NCI-H460 (cell line): ENCODE results near the gene VAV2. TPM values are rescaled to one million over a fixed set of nuclear protein-coding genes. Genes with fewer than 3 reads are reported as not detected.

Experiments used
- DNase-seq: peaks from one replicate; pipeline ENCODE4 v3.0.0-alpha.2; 2016; ENCODE audit warnings: low read depth; ENCODE audit errors: extremely low read depth
- polyA plus RNA-seq: library from polyadenylated mRNA; depleted of rRNA; stranded (reverse); fragments of >200 nt; gene quantifications from 2 replicates; pipeline ENCODE4 v1.2.3, GENCODE V29; 2014; cell fraction: nucleus; rRNA removed
- total RNA-seq: library from RNA; depleted of rRNA; stranded (reverse); fragments of >200 nt; shearing (Covaris generic); gene quantifications from 2 replicates; pipeline ENCODE4 v1.2.3, GENCODE V29; 2014; rRNA removed

Gene VAV2, protein sequence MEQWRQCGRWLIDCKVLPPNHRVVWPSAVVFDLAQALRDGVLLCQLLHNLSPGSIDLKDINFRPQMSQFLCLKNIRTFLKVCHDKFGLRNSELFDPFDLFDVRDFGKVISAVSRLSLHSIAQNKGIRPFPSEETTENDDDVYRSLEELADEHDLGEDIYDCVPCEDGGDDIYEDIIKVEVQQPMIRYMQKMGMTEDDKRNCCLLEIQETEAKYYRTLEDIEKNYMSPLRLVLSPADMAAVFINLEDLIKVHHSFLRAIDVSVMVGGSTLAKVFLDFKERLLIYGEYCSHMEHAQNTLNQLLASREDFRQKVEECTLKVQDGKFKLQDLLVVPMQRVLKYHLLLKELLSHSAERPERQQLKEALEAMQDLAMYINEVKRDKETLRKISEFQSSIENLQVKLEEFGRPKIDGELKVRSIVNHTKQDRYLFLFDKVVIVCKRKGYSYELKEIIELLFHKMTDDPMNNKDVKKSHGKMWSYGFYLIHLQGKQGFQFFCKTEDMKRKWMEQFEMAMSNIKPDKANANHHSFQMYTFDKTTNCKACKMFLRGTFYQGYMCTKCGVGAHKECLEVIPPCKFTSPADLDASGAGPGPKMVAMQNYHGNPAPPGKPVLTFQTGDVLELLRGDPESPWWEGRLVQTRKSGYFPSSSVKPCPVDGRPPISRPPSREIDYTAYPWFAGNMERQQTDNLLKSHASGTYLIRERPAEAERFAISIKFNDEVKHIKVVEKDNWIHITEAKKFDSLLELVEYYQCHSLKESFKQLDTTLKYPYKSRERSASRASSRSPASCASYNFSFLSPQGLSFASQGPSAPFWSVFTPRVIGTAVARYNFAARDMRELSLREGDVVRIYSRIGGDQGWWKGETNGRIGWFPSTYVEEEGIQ
- 6.0 and 6.6 TPM in 2 replicates for total RNA-seq
- polyA plus RNA-seq = 21.2 and 23.0 TPM in 2 replicates

DNA sequence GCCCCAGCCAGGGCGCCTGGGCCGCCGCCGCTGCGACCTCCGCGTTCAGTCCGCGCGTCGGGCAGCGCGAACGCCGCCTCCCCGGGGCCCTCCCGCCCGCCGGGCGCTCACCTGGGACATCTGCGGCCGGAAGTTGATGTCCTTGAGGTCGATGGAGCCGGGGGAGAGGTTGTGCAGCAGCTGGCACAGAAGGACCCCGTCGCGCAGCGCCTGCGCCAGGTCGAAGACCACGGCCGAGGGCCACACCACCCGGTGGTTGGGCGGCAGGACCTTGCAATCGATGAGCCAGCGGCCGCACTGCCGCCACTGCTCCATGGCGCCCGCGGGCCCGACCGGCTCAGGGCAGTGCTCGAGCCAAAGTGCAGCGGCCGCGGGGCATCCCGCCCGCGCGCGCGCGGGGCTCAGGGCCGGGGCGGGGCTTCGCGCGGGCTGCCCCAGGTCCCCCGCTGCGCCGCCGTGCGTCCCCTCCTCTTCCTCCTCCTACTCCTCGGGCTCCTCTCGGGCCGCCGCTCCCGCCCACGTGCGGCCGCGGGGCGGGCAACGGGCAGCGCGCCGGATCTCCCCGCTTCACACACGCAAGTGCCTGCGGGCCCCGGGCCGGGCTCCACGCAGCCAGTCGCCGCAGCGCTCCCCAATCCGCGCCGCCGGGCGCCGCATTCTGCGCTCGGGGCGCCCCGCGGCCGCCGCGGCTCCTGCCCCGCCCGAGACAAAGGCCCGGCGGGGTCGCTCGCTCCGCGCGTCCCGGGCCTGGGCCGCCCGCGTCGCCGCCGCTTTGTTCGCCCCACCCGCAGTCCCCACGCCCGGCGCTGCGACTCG, at the start of gene VAV2:
Gene VAV2, minus strand, starts transcription at position 361 of the 816 bp plus-strand sequence. Its CDS starts 46 bp downstream, at position 315.
- peak; percentile 45 for DNase-seq

DNA sequence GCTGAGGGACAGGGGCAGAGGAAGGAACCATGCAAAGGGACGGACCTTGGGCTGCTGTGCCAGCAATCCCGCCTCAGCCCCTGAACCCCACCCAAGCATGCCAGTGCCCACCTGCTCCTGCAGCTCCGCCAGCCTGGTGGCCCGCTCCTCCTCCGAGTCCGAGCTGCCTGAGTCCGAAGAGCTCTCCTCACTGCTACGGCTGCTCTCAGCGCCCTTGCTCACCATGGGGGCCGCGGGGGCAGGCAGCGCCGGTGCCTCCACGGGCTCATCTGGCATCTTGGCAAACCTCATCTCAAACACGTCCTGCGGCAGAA, 49.5 kb upstream of the VAV2 start:
- no peak for DNase-seq

DNA sequence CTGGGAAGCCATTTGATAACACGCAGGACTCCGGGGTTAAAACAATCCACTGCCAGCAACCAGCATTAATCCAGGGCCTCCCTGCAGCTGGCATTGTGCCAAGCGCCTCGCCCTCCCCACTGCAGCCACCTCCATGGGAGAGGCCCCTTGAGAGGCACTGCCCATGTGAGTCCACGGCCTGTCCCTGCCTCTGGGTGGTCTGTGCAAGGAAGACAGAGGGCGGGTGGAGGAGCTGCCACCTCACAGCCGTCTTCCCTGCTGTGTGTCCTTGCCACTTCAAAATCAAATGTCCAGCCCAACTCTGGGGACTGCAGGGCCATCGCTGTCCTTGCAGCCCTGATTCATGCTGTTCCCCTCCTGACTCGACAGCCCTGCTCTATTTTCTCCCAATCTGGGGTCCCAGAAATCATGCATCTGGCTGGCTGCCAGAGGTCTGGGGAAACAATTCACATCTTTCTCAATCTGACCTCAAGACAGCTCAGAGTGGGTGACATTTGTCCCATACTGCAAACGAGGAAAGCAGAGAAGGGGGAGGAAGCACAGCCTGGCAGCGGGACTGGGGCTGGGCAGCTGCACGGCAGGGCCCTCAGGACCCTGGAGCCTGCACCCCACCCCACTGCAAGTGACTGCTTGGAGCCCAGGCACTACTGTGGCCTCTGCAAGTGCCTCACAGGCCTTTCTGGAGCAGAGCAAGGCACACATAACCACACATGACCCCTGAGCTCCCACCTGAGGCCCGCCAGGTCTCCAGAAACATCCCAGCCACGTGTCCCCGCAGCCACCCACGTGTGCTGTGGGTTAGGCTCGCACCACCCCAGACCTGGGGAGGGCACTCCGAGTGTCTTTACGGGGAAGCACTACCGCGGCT, 48.9 kb upstream of the VAV2 start:
- no peak for DNase-seq

DNA sequence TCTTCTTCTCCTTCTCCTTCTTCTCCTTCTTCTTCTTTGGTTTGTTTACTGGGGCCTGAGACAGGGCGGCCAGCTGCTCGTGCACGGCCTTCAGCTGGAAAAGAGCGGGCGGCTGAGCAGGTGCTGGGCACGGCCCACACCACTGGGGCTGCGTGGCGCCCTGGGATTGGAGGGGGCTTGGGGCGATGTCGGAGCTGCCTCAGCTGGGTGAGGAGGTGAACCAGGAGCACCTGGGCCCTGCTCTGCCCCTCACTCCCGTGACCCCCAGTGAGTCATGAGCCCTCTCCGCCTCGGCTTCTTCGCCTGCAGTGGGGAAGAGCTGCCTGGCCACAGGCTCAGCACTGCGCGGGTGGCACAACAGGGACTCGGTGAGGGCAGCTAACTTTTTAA, 48.0 kb upstream of the VAV2 start:
- DNase-seq = no peak

DNA sequence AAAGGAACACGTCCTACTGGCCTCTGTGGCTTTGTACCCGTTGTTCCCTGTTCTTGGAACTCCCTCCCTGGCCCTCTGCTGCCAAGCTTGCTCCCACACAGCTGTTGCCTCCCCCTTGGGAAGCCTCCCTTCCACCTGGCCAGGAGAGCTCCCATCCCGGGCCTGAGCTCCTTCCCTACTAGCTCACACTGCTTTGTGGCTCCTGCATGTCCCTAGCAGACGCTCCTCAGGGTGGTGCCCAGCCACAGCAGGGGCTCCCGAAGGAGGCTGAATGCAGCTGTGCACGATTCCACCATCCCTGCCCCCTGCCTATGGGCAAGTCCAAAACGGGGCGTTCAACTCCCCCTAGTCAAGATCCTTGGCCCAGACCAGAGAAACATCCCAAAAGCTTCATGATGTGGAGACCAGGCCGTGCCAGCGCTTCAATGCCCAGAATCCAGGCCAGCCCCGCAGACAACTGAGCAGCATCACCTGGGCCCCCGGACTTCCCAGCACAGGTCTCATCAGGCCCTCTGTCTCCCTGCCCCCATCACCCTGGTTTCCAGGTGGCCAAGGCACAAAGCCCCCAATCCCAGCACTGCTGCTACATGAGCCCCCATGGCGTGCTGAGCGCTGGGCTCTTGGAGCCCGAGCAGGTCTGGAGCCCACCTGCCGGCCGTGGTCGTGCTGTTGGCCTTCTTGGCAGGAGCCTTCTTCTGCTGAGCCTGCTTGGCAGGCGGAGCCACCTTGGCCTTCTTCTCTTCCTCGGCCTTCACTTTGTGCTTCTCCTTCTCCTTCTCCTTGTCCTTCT, 47.5 kb upstream of the VAV2 start:
- no peak for DNase-seq

DNA sequence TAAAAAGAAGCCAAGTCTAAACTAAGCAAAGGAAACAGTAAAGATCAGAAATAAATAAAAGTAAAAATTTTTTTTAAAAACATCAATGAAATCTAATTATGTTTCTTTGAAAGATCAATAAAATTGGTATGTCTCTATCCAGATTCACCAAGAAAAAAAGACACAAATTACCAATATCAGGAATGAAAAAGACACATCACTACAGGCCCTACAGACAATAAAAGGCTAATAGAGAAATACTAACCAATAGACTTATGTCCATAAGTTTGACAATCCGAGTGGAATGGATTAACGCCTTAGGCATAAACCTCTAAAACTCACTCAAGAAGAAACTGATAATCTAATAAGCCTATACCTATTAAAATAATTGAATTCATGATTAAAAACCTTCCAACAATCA, 45.5 kb upstream of the VAV2 start:
- no peak for DNase-seq

DNA sequence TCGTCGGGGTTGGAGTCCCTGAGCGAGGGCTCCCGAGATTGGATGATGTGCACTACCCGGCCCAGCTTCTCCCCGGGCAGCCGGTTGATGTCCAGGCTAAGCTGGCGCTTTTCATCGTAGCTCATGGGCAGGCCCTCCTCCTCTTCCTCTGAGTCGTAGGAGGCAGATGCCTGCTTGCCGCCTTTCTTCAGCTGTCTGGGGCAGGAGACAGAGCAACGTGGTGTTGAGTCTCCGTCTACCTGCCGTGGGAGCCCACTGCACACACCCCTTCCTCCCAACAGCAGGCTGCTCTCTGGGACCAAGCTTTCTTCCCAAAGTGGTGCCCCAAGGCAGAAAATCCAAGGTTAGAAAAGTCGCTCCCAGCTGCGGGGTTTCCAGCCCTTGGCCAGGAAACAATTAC, 44.0 kb upstream of the VAV2 start:
- DNase-seq = no peak

DNA sequence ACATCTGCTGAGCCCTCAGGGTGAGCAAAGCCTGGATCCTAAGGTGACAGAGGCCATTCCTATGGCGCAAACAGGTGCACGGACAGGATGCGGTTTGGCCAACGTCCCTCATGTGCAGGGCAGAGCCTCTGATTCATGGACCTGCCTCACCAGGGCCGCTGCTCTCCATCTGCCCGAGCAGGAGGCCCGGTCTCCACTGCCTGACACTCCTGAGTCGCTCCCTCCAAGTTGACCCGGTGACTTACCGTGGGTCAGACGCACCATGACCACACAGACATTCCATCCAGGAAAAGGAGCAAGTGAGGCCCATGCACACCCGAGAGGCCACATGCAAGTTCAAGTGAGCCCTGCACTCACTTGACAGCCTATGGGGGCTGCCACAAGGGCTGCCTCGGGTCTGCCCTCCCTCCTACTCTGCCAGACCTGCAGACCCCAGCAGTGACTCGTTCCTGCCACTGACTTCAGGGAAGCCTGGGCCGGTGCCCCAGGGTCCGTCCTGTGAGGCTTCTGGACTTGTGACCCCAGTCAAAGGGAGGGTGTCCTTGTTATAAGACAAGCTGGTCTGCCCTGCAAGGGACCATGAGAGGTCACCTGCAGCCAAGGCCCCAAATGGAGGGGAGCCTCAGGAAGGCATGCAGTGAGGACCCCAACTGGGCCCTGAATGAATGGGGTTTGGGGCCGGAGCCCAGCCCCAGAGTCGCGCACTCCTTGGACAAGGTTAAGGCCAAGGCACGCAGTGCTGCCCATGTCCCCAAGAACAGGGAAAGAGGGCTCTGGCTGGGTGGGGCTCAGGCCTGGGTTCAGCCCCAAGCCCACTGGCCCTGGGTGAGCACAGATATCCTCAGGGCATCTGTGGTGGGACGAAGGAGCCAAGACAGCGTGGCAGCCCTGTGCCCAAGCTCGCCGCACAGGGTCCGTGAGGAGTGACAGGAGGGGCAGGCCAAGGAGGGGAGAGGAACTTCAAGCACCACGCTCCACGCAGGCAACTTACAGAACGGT, 43.2 kb upstream of the VAV2 start:
- no peak for DNase-seq

DNA sequence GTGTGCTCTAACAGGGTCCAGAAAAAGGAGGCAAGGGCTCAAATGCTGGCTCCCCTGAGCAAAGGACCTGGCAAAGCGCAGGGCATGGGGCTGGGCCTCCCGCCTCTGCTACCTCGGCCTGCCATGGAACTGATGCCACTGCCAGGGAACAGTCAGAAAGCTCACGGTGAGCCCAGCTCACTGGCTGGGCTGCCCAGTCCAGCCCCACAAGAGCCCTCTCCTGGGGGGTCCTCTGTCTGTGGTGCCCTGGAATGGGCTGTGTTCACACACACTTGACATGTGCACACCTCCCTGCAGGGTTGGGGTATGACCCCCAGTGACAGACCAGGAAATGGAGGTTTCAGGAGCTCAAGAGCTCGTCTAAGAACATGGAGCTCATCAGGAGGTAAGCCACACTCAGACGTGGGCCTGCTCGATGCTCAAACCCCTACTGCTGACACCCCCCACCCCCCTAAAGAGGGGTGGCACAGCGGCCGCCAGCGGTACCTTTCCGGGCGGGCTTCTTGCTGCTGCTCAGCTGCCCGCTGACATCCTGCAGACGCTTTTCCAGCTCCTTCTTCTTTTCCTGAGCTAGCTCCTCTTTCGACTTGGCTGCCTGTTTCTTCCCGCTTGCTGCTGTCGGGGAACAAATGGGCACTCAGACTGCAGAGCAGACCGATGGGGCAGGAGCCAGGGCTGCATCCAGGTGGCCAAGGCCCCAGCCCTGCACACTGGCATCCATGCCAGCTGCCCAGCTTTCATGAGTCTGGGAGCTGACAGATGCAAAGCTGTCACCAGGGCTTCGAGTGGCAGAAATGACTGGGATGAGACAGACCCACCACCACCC, 42.3 kb upstream of the VAV2 start:
- DNase-seq = no peak

DNA sequence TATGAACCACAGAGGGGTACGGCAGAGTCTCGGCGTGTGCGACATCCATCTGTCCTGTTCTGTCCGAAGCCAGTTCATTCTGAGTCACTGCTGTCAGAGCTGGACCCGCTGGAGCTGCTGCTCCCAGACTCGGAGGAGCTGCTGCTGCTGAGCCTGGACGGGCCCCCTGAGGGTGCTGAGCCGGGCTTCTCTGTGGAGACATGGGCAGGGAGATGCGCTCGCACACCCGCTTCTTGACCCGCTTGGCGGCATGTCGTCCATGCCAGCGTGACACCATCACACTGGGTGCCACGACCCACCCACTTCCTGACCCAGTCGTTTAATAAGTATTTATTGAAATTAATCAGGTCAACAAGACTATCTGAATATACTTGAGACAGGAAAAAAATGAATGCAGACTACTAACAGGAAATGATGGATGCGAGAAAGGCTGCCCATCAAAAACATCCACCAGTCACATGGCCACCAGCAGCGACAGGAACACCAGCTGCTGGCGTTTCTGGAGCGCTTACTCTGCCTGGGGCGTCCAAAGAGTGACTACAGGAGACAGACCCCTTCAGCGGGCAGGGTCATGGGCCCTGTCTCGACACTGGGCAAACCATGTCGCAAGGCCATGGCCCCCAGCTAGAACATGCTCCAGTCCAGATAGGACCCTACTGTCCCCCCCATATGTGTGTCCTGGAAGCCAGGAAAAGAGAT, 41.5 kb upstream of the VAV2 start:
- no peak for DNase-seq

DNA sequence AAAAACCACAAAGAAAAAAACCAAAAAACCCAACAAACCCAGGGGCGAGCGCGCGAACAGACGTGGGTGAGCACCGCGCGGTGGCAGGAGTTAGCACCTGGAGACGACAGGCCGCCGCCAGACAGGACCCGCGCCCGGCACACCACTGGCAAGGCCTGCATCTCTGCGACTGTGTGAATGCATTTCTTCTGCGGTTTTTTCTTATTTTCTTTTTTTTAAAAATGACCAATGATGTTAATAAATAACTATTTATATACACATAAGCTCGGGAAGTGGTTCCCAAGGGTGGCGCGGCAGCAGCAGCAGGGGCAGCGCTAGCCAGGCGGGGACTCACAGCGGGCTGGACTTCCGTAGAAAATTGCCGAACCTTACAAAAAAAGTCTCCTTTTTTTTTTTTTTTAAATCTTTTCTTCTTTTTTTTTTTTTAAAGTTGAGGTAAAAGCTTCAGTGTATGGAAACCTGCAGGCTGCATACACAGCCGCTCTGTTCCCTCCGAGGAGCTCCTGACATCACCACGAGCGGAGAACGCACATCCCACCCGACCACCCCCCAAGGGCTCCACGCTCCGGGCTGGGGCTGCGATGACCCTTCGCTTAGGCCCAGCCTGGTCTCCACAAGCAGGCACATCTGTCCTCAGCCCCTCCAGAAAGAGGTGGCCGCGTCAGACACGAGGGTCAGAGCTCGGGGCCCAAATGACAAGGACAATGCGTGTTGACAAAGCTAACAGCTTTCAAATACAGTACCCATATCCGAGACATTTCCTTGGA, 40.5 kb upstream of the VAV2 start:
- DNase-seq = no peak

DNA sequence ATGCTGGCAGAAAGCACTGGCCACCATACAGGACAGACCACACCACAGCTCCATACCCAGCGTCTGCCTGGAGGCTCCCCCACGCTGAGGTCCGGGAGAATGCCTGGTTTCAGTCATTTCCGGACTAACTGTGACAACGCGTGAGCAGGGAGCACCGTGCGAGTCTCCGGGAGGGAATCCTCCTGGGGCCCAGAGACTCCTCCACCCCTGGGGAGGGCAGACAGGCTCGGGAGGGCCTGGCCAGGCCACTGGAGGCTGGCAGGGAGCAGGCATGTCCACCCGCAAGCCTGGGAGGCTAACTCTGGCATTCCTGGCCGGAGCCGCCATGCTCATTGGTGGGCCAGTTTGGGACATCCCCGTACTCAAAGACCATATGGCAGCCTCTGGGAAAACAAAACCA, 39.7 kb upstream of the VAV2 start:
- DNase-seq = no peak

DNA sequence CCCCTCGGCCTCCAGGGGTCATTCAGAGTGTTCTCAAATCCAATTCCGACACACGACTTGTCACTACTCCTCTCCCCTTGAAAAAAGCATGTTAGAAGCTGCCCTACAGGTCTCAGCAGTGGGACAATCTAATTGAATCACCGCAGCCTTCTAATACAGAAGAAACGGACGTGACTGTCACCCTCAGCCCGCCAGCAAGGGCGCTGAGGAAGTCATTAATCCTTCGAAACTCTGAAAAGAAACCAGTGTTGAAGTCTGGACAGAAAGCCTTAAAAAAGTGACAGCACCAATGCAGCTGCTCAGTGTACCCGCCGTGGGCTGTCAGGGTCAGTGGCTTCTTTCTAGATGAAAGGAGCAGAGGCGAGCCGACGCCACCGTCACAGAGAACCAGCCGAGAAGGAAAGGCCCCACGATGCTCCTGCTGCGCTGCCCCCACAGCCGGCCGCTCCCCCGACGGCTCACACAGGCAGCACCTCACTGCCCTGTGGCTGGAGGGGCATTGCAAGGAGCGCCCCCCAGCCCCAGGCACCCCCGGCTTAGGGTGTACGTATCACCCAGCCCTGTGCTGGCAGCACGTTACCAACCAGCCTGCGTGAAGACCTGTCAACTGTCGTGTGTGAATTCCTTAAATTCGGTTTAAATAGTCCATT, 38.8 kb upstream of the VAV2 start:
- no peak for DNase-seq

DNA sequence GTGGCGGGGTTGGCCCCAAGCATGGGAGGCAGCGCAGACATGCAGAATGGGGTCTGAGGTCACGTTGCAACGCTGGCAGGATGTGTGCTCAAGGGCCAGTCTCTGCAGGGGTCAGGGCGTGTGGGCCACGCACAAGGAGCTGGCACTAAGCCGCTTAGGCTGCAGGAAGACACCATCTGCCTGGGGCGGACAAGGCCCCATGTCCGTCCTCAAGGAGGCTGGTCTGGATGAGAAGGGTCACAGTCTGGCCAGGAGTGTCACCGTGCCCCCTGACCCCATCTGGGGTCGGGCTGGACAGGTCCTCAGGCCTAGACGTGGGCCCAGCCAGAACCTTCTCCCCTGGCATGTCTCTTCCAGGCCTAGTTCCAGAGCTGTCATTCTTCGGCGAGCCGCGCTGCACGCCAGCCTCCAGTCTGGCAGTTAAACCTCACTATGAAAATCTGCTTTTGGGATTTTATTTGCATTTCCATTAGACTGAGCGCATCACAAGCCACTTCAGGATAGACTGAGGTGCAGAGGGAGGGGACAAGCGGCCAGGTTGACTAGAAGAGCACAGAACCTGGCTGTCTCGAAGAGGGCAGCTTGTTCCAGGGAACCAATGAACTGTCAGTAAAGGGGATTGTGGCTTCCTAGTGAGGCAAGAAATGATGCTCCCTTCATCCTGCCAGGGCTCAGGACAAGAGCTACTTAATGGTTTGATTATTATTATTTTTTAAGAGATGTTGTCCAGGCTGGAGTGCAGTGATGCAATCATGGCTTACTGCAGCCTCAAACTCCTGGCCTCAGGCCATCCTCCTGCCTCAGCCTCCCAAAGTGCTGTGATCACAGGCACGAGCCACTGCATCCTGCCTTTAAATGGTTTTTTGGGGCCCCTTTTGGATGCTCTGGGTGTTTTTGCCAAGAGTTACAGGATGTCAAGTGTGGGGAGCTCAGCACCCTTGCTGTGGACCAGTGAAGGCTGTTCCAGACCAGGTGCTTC, 37.4 kb upstream of the VAV2 start:
- DNase-seq = no peak
